Measurements from ENCODE around the gene ADNP. TPM values are rescaled to one million over a fixed set of nuclear protein-coding genes. Genes with fewer than 3 reads are reported as not detected.

ADNP gene
- total RNA-seq, 4 donors from 2014 or later, result 40.2 to 57.9 (median 47.4) TPM

GRCh38 chr20:50893620-50894019 is 37.6 kb downstream of the ADNP start:
- no peak overlapping the region for H3K4me3 ChIP-seq

GRCh38 chr20:50892394-50892793 is 38.8 kb downstream of the ADNP start:
- H3K9me3 ChIP-seq, result no peaks in the 10 kb centered on the region
- 90 to 93% methylated on average over 8 of the region's 8 CpGs for WGBS, 2 donors
- no peaks in the 10 kb centered on the region for H3K27me3 ChIP-seq
- H3K4me3 ChIP-seq, result no peak overlapping the region
- DNase-seq (ENCODE audit: low spot score in 2 of 2), result no peak
- H3K4me1 ChIP-seq, result no peaks in the 10 kb centered on the region
- peaks cover 0 to 90% (median 13%) of the 10 kb centered on the region in 3 donors for H3K36me3 ChIP-seq
- H3K27ac ChIP-seq, result no peak overlapping the region
- no peak for TF ChIP-seq EP300 (IDR thresholded peaks at IDR 0.05)
- TF ChIP-seq POLR2A (IDR thresholded peaks at IDR 0.05), result no peak
- no peak for TF ChIP-seq CTCF (IDR thresholded peaks at IDR 0.05)

More at GRCh38 chr20:50893620-50894019, 37.6 kb downstream of the ADNP start:
- DNase-seq (ENCODE audit: low spot score in 2 of 2), result no peak
- TF ChIP-seq POLR2A (IDR thresholded peaks at IDR 0.05) (no peak), CTCF (IDR thresholded peaks at IDR 0.05) (no peak)
- H3K4me1 ChIP-seq, result no peaks in the 10 kb centered on the region
- H3K9me3 ChIP-seq, result no peaks in the 10 kb centered on the region
- H3K27ac ChIP-seq, result no peak overlapping the region
- H3K27me3 ChIP-seq, result no peaks in the 10 kb centered on the region
- peaks cover 0 to 90% (median 11%) of the 10 kb centered on the region in 3 donors for H3K36me3 ChIP-seq
- WGBS, 2 donors, result 97 to 98% methylated on average over 7 of the region's 7 CpGs

- Histone ChIP-seq H3K27ac (no peak overlapping the region), H3K27me3 (no peaks in the 10 kb centered on the region), H3K4me3 (no peak overlapping the region), H3K4me1 (no peaks in the 10 kb centered on the region), H3K36me3 (peaks cover 0 to 88% (median 13%) of the 10 kb centered on the region in 3 donors), H3K9me3 (no peaks in the 10 kb centered on the region)
- TF ChIP-seq EP300 (IDR thresholded peaks at IDR 0.05) (no peak), POLR2A (IDR thresholded peaks at IDR 0.05) (no peak), CTCF (IDR thresholded peaks at IDR 0.05) (no peak)
- 79 to 85% methylated on average over 5 of the region's 5 CpGs for WGBS, 2 donors
- no peak for DNase-seq (ENCODE audit: low spot score in 2 of 2)
Measured at GRCh38 chr20:50891138-50891537, 40.1 kb downstream of the ADNP start.

- DNase-seq (ENCODE audit: low spot score in 2 of 2), result no peak
- 92 to 94% methylated on average over 3 of the region's 3 CpGs for WGBS, 2 donors
- Histone ChIP-seq H3K4me3 (no peak overlapping the region), H3K4me1 (no peaks in the 10 kb centered on the region), H3K9me3 (peaks cover 0 to 7% (median 0%) of the 10 kb centered on the region in 4 donors), H3K36me3 (peaks cover 0 to 70% (median 10%) of the 10 kb centered on the region in 3 donors), H3K27ac (no peak overlapping the region), H3K27me3 (no peaks in the 10 kb centered on the region)
- no peak for TF ChIP-seq POLR2A (IDR thresholded peaks at IDR 0.05)
- no peak for TF ChIP-seq EP300 (IDR thresholded peaks at IDR 0.05)
- TF ChIP-seq CTCF (IDR thresholded peaks at IDR 0.05), result no peak
Measured at GRCh38 chr20:50887576-50887975, 43.7 kb downstream of the ADNP start.

GRCh38 chr20:50886184-50886790 is 45.0 kb downstream of the ADNP start:
- DNase-seq (ENCODE audit: low spot score in 2 of 2), result no peak
- Histone ChIP-seq H3K9me3 (peaks cover 0 to 7% (median 0%) of the 10 kb centered on the region in 4 donors), H3K4me1 (no peaks in the 10 kb centered on the region), H3K4me3 (no peak overlapping the region), H3K27ac (no peak overlapping the region), H3K27me3 (no peaks in the 10 kb centered on the region), H3K36me3 (peaks cover 0 to 57% (median 10%) of the 10 kb centered on the region in 3 donors)
- TF ChIP-seq POLR2A (IDR thresholded peaks at IDR 0.05) (no peak), EP300 (IDR thresholded peaks at IDR 0.05) (no peak), CTCF (IDR thresholded peaks at IDR 0.05) (no peak)
- WGBS, 2 donors, result 84 to 86% methylated on average over 12 of the region's 12 CpGs
